Neural cell (in vitro differentiated cells): ENCODE data around the gene CAMK2B.

ENCODE experiments used
- CTCF ChIP-seq: fragments of 450-650 bp; IDR thresholded peaks from 2 replicates; pipeline ENCODE4 v1.5.1; 2014; ENCODE audit warnings: antibody characterized with exemption, mild to moderate bottlenecking, moderate library complexity; ENCODE audit not compliant: poor library complexity, severe bottlenecking
- MXI1 ChIP-seq: fragments of 450-650 bp; conservative IDR thresholded peaks from 2 replicates; pipeline ENCODE4 v1.6.1; 2014; ENCODE audit warnings: antibody characterized with exemption, mild to moderate bottlenecking; ENCODE audit not compliant: poor library complexity, severe bottlenecking
- RAD21 ChIP-seq: fragments of 450-650 bp; conservative IDR thresholded peaks from 2 replicates; pipeline ENCODE4 v1.6.1; 2014; ENCODE audit warnings: antibody characterized with exemption, mild to moderate bottlenecking, moderate library complexity
- REST ChIP-seq: IDR thresholded peaks from 2 replicates; pipeline ENCODE4 v1.6.1; 2012; ENCODE audit warnings: borderline replicate concordance
- SMC3 ChIP-seq: fragments of 450-650 bp; conservative IDR thresholded peaks from 2 replicates; pipeline ENCODE4 v1.6.1; 2014; ENCODE audit warnings: antibody characterized with exemption, mild to moderate bottlenecking, moderate library complexity; ENCODE audit not compliant: poor library complexity

GRCh38 chr7:44321796-44322195 lies 3.6 kb downstream of the CAMK2B start:
- TF ChIP-seq SMC3 (no peak), MXI1 (no peak), CTCF (no peak), RAD21 (no peak), REST (no peak)
